Dermis blood vessel endothelial cell (primary cell): ENCODE measurements around the gene CACNA1B. TPM values are rescaled to one million over a fixed set of nuclear protein-coding genes. Genes with fewer than 3 reads are reported as not detected.
"Not testable (repeated sequence)": the region's sequence is repeated elsewhere in the genome, so short reads cannot be mapped to it uniquely, and the experiment has no call there.

Source experiments
- DNase-seq: peaks from one replicate; pipeline ENCODE4 v3.0.0; 2010
- total RNA-seq: library from RNA; depleted of rRNA; stranded (reverse); fragments of >200 nt; gene quantifications from 2 replicates; pipeline ENCODE4 v1.2.3, GENCODE V29; 2014

CACNA1B gene
- total RNA-seq, 1 donor from 2014 or later, result 0.17 TPM

DNA sequence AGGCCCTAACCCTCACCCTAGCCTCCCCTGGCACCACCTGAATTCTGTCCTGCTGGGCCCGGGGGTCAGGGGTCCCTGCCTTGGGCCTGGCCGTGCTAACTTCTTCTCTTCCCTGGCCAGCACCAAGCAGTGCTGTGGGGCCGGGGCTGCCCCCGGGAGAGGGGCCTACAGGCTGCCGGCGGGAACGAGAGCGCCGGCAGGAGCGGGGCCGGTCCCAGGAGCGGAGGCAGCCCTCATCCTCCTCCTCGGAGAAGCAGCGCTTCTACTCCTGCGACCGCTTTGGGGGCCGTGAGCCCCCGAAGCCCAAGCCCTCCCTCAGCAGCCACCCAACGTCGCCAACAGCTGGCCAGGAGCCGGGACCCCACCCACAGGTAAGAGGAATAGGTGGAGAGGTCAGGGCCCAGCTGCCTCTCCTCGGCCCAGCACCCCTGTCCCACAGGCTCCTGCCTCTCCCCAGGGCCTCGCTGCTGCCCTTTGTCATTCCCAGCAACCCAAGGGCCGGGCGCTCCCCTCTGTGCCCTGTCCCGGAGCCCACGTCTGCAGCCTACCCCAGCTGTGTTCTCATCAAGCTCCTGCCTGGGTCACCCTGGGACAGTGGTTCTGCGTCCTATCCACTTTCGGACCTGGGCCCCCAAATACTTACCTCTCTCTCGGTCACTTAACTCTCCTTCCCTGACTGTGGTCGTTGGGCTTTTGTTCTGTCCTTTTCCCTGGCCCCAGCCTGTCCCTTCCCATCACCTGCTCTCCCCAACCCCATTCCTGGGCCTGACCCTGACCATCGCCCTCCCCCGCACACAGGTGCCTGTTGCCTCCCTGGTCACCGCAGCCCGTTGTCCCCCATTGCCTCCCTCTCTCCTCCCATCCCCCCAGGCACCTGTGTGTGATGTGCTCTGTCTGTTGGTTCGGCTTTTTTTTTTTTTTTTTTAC lies 243.2 kb downstream of the CACNA1B start:
- no peak for DNase-seq

GRCh38 chr9:138121438-138122050 lies 244.0 kb downstream of the CACNA1B start:
- DNase-seq, result no peak

- DNase-seq, result no peak
These were observed 244.6 kb downstream of the CACNA1B start for GRCh38 chr9:138122201-138122600.

GRCh38 chr9:138122676-138123075 lies 245.1 kb downstream of the CACNA1B start:
- no peak for DNase-seq

GRCh38 chr9:138123086-138123485 lies 245.5 kb downstream of the CACNA1B start:
- DNase-seq, result no peak

- not testable (repeated sequence) for DNase-seq
These were observed 248.7 kb downstream of the CACNA1B start for GRCh38 chr9:138126090-138126857.

DNA sequence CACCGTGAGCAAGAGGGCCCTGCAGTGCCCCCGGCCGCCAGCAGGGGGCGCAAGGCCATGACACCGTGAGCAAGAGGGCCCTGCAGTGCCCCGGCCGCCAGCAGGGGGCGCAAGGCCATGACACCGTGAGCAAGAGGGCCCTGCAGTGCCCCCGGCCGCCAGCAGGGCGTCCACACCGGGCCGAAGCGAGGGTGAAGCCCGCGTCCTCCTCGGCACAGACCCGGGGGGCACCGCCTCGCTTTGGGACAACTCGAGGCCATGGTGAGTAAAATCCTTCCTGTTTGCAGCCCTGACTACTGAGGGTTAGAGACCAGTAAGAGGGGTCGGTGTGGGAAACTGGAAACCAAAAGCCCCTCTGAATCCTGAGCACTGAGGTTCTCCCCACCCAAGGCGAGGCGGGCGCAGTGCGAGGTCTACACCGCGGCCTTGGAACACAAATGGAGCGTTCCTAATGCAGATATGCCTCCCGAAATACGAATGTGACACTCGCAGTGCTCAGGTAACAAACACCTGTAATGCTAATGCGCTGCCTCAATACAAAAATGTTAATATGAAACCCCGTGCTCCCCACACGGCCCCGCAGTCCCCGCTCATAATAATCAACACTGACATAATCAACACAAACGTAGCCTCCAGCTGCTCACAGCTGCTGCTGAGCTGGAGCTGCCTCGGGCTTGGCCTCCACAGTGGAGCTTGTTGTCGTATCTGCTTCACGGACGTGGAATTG lies 249.4 kb downstream of the CACNA1B start:
- DNase-seq, result not testable (repeated sequence)

DNA sequence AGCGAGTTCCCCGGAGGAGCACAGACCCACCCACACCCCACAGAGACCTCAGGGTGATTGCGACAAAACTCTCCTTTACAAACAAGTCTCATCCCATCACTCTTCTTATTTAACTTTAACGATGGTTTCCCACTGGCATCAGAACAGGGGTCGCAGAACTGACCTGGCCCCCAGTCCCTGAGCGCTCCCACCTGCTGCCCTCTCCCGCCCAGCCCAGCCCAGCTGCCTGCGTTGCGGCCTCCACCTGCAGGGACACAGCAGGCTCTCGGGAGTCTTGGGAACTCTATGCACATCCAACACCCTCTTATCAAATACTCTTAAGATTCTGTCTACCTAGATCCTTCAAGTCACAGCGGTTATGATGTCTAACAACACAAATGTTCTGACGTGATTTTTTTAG lies 250.4 kb downstream of the CACNA1B start:
- DNase-seq, result not testable (repeated sequence)

DNA sequence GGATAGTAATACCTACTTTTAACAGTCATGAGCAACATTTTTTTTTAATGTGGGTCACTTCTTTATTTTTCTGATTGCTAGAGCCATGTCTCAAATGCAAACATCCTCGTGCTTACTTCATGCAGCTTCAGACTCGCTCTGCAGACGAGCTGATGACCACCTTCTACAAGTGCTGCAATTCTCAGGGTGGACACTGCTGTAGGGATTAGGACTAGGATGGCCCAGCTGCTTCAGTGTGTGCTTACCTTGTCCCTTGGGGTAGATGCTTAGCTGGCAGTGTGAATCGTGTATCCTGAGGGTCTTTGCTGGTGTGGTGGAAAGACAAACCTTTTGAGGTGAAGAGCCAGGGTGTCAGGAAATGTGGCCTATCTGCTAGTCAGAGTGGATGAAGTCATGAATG lies 251.7 kb downstream of the CACNA1B start:
- DNase-seq, result not testable (repeated sequence)

- not testable (repeated sequence) for DNase-seq
These were observed 255.5 kb downstream of the CACNA1B start for GRCh38 chr9:138132946-138133705.

DNA sequence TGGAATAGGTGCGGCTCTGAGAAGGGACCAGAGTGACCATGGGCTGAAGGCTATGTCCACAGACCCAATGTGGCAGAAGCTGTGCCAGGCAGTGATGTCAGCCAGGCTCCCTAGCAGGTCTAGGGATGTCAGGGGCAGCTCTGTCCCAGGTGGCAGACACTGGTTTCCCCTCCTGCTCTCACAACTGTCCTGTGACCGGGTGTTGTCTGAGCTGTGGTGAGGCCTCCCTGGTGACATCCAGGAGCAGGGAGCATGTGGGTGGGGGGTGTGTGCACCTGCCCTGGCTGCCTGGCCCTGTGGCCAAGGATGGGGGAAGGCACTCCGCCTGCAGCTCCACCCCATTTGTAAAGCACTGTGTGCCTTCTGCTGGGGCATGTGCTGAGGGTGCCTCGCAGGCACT lies 257.0 kb downstream of the CACNA1B start:
- DNase-seq, result not testable (repeated sequence)

- DNase-seq, result not testable (repeated sequence)
These were observed 261.5 kb downstream of the CACNA1B start for GRCh38 chr9:138139096-138139495.

- DNase-seq, result not testable (repeated sequence)
These were observed 263.4 kb downstream of the CACNA1B start for GRCh38 chr9:138140980-138141379.

GRCh38 chr9:138142528-138143244 lies 265.1 kb downstream of the CACNA1B start:
- not testable (repeated sequence) for DNase-seq

GRCh38 chr9:138143491-138143890 lies 265.9 kb downstream of the CACNA1B start:
- not testable (repeated sequence) for DNase-seq

- DNase-seq, result peak; percentile 52
These were observed 270.0 kb downstream of the CACNA1B start for GRCh38 chr9:138147556-138147955.

- DNase-seq, result peak; percentile 5
These were observed 272.4 kb downstream of the CACNA1B start for GRCh38 chr9:138149672-138150656.

DNA sequence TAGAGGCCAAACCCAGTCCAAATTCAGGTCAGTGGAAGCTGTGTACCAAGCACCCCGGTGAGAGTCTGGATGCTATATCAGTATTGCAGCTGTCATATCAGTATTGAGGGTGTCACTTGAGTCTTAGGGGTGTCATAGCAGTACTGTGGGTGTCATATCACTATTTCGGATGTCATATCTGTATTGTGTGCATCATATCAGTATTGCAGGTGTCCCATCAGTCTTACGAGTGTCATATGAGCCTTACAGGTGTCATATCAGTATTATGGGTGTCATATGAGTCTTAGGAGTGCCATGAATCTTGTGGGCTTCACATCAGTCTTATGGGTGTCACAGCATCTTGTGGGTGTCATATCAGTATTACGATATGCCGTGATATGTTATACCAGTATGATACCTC lies 278.2 kb downstream of the CACNA1B start:
- DNase-seq, result not testable (repeated sequence)

DNA sequence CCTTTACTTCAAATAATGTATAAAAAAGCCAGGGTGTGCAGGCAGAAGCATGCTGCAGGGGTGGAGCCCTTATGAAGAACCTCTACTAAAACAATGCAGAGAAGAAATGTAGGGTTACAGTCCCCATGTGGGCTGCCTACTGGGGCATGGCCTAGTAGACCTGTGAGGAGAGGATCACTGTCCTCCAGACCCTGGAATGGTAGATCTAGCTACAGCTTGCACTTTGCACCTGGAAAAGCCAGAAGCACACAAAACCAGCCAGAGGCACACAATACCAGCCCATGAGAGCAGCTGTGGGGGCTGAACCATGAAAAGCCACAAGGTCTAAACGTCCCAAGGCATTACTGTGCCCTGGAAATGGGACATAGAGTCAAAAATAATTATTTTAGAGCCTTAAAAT lies 289.2 kb downstream of the CACNA1B start:
- DNase-seq, result not testable (repeated sequence)
